GM21423 (cell line): ENCODE measurements around the gene ZFHX2.
"Not testable (repeated sequence)": the region's sequence is repeated elsewhere in the genome, so short reads cannot be mapped to it uniquely, and the experiment has no call there.

Experiments used
- ATAC-seq: cut with Tn5 transposase; IDR thresholded peaks from one replicate; pipeline ENCODE4 v1.9.1; 2021; ENCODE audit warnings: mild to moderate bottlenecking, moderate library complexity; ENCODE audit not compliant: unreplicated experiment

The ZFHX2 gene

DNA sequence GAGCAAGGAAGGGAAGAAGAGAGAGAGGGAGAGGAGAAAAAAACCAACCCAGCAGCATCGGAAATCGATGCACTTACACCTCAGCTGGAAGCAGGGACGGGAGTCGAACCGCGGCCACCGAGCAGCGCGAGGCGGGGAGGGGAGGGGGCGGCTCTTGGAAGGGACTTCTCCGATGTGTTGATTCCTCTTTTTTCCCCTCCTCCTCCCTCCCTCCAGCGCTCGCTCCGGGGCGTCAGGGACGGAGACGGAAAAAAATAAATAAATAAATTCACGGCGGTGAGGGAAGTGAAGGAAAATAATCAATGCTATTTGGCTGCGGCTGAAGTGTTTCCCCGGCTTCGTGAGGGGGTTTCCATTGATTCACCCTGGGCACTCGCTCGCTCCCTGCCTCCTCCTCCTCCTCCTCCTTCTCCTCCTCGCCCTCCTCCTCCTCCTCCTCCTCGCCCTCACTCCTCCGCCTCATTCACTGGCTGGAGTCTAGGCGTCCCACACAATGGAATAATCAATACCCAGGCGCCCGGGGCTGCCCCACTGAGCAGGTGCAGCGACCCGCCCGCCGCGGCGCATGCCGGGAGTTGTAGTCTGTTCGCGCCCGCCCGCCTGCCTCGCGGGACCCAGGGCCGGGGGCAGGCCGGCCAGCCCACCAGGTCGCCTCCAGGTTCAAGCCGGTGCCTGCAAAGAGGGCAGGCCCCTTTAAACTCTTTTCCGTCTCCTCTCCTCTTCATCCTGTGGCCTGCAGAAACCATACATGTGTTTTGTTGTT is at the start of gene ZFHX2:
Gene ZFHX2, minus strand, starts transcription at position 500 of the 763 bp plus-strand sequence. CDS start 16,440 bp downstream, outside the sequence.
- peak; percentile 43 for ATAC-seq

DNA sequence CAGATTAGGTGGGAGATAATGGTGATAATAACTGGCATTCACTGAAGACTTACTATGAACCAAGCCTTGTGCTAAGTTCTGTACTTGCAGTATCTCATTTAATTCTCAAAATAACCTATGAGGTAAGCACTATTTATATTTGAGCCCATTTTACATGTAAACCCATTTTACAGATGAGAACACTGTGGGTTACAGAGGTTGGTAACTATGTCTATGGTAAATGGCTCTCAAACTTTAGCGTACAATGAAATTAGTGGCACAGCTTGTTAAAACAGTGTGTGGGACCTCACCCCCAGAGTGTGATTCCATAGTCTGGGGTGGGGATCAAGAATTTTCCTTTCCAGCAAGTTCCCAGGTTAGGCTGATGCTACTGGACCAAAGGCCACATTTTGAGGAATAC is 49.2 kb upstream of the ZFHX2 start:
- ATAC-seq, result no peak

DNA sequence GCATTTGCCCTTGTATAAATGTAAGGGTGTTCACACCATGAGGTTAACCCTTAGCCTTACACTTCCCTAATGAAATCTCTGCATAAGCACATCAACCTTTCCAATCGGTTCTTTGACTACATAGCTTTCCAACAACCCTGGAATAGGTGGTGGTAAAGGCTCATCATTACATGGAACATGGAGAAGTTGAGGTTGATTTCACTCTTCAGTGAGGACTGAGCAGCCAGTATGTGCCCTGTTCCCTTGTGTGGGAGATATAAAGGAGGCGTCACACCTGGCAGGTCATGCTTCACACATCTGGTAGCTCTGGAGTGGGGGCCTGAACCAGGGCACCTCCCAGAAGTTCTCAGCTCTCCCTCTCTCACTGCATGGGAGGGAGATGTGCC is 48.8 kb upstream of the ZFHX2 start:
- no peak for ATAC-seq

DNA sequence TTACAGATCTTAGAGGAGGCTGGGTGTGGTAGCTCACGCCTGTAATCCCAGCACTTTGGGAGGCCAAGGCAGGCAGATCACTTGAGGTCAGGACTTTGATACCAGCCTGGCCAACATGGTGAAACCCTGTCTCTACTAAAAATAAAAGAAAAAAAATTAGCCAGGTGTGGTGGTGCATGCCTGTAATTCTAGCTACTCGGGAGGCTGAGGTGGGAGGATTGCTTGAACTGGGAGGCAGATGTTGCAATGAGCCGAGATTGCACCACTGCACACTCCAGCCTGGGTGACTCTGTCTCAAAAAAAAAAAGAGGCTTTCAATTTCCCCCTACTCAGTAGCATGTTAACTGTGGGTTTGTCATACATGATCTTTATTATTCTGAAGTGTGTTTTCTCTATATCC is 42.6 kb upstream of the ZFHX2 start:
- ATAC-seq, result not testable (repeated sequence)

DNA sequence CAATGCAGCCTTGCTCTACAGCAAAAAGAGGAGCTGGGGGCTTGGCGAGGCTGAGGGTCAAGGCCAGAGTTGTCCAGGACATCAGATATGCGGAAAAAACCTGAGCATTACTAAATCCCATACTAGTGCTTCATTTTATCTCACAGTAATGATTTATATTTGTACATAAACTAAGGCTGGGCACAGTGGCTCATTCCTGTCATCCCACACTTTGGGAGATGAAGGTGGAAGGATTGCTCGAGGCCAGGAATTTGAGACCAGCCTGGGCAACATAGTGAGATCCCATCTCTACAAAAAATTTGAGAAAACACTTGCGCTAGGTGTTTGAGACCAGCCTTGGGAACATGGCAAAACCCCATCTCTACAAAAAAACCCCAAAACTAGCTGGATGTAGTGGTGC is 38.6 kb upstream of the ZFHX2 start:
- ATAC-seq, result no peak

DNA sequence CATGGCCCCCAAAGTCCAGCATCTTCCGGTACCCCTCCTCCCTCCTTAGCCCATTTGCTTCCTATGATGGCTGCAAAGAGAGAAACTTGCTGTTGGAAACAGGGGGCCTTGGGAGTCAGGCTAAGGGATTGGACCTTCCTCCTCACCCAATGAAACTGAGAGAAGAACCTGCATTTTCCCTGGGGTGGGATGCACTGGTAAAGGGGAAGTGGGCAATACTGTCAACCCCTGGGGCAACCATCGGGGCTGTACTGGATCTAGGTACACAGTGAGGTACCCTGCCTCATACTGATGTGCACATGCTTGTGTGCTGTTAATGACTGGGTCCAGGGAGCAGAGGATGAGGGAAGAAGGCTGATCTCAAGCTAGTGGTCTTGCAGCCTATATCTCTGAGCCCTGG is 38.0 kb upstream of the ZFHX2 start:
- no peak for ATAC-seq

DNA sequence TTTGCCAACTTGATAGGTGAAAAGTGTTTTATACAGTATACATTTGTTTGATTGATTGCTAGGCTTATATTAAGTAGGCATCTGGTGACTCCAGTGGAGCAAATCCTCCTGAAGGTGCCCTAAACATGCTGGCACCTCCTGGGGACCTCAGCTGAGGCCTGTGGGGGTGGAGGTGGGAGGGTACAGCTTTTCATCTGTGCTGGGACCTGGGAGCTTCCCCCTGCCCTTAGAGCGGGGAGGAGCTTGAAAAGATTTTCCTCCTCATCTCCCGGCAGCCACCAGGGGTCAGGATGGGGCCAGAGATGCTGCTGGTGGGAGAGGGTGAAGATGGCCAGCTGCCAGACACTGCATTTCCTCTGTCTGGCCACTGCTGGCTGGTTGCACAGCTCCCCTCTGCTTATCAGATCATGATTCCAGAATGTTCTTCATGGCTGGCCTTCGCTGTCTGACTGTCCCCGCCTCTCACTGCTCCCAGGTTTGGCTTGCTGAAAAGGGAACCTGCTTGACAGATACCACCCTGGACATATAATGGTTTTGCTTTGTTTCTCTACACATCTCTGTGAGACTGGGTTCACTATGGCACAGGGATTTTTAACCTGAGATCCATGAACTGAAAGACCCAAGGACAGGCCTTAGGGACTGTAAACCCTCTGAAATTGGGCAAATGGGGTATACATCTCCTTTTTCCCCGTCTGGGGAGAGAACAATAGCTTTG is 37.5 kb upstream of the ZFHX2 start:
- peak; percentile 98 for ATAC-seq

DNA sequence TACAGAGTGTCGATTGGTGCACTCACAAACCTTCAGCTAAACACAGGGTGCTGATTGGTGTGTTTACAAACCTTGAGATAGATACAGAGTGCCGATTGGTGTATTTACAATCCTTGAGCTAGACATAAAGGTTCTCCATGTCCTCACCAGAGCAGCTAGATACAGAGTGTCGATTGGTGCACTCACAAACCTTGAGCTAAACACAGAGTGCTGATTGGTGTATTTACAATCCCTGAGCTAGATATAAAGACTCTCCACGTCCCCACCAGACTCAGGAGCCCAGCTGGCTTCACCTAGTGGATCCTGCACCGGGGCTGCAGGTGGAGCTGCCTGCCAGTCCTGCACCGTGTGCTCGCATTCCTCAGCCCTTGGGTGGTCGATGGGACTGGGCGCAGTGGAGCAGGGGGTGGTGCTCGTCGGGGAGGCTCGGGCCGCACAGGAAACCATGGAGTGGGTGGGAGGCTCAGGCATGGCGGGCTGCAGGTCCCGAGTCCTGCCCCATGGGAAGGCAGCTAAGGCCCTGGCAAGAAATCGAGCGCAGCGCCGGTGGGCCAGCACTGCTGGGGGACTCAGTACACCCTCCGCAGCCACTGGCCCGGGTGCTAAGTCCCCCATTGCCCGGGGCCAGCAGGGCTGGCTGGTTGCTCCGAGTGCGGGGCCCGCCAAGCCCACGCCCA is 33.1 kb upstream of the ZFHX2 start:
- not testable (repeated sequence) for ATAC-seq

DNA sequence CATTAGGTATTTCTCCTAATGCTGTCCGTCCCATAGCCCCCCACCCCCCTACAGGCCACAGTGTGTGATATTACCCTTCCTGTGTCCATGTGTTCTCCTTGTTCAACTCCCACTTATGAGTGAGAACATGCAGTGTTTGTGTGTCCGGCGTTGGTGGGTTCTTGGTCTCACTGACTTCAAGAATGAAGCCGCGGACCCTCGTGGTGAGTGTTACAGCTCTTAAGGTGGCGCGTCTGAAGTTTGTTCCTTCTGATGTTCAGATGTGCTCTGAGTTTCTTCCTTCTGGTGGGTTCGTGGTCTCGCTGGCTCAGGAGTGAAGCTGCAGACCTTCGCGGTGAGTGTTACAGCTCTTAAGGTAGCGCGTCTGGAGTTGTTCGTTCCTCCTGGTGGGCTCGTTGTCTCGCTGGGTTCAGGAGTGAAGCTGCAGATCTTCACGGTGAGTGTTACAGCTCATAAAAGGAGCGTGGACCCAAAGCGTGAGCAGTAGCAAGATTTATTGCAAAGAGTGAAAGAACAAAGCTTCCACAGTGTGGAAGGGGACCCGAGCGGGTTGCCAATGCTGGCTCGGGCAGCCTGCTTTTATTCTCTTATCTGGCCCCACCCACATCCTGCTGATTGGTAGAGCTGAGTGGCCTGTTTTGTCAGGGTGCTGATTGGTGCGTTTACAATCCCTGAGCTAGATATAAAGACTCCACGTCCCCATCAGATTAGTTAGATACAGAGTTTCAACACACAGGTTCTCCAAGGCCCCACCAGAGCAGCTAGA is 32.4 kb upstream of the ZFHX2 start:
- ATAC-seq, result not testable (repeated sequence)

DNA sequence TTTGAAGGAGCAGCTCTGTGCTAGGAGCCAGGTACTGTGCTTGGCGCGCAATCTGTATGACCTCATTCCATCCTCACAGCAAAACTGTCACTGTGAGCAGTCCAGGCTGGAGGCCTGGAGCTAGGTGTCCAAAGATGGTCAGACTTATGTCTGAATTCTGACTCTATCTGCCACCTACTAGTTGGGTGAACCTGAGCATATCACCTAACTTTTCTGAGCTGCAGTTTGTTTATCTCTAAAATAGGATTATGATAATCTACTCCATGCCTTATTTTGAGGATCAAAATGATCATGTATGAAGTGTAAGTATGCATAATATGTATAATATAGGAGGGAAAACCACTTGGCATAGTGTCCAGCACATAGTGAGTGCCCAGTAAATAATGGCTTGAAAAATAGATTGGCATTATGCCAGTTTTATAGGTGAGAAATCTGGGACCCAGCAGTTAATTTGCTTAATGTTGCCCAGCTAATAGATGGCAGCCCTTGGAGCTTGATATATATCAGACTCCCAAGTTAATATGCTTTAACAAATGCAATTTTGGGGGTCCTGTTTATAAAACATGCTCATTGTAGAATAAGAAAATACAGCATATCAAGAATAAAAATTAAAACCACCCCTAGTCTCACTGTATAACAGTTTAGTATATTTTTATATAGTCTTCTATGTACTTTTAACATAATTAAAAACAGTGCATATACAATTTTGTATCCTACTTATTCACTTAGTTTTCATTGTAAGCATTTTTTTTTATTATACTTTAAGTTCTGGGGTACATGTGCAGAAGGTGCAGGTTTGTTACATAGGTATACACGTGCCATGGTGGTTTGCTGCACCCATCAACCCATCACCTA is 31.6 kb upstream of the ZFHX2 start:
- no peak for ATAC-seq

DNA sequence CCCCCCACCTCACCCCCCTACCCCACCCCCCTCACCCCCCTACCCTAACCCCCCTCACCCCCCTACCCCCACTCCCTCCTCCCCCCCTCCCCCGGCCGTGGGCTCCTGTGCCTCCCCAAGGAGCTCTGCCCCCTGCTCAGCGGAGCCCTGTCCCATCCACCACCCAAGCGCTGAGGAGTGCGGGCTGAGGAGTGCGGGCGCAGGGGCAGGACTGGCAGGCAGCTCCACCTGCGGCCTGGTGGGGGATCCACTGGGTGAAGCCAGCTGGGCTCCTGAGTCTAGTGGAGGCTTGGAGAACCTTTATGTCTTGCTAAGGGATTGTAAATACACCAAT is 29.4 kb upstream of the ZFHX2 start:
- no peak for ATAC-seq

DNA sequence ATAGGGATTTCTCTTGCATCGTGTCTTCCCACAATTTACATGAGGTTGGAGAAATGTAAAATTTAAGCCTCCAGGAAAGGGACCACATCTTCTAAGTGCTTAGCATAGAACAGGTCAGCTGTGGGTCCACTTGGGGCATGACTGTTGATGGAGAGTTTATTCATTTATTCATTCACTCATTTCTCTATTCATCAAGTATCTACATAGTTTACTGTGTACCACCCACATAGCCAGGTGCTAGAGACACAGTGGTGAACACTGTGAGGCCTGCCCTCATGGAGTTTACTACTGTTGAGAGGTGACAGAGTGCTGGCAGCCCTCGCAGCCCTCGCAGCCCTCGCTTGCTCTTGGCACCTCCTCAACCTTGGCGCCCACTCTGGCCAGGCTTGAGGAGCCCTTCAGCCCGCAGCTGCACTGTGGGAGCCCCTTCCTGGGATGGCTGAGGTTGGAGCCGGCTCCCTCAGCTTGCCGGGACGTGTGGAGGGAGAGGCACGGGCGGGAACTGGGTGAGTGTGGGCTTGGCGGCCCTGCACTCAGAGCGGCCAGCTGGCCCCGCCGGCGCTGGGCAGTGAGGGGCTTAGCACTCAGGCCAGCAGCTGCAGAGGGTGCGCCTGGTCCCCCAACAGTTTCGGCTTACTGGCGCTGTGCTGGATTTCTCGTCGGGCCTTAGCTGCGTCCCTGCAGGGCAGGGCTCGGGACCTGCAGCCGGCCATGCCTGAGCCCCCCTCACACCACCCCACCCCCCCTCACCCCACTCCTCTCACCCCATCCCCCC is 28.8 kb upstream of the ZFHX2 start:
- ATAC-seq, result no peak

DNA sequence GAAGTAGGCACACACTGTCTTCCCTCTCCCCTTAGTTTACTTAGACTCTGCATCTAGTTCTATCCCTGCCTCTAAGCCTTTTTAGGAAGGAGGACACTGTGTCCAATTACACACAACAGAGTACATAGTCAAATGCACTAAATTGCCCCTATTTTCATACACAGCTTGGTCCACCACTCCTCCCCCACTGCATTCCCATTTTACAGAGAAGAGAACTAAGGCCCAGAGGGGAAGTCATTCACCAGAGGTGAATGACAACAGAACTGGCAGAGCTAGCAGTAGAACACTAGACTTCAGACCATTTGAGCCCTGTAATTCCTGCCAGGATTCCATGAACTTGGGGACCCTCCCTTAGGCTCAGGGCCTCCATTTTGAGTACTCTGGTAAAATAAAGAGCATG is 28.2 kb upstream of the ZFHX2 start:
- ATAC-seq, result no peak

DNA sequence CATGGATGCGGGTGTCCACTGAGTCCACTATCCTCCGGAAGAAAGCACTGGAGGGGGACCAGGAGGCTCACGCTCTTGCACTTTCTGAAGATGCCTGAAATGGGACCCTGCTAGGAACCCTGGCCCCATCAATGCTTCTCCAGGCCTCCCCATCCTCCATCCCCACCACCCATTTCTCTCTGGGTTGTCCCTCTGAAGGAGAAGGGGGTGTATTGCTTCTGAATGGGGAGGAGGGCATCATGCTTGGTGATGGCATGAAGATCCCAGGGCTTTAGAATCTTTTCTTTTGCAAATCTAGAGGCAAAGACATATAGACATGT is 27.7 kb upstream of the ZFHX2 start:
- ATAC-seq, result no peak

DNA sequence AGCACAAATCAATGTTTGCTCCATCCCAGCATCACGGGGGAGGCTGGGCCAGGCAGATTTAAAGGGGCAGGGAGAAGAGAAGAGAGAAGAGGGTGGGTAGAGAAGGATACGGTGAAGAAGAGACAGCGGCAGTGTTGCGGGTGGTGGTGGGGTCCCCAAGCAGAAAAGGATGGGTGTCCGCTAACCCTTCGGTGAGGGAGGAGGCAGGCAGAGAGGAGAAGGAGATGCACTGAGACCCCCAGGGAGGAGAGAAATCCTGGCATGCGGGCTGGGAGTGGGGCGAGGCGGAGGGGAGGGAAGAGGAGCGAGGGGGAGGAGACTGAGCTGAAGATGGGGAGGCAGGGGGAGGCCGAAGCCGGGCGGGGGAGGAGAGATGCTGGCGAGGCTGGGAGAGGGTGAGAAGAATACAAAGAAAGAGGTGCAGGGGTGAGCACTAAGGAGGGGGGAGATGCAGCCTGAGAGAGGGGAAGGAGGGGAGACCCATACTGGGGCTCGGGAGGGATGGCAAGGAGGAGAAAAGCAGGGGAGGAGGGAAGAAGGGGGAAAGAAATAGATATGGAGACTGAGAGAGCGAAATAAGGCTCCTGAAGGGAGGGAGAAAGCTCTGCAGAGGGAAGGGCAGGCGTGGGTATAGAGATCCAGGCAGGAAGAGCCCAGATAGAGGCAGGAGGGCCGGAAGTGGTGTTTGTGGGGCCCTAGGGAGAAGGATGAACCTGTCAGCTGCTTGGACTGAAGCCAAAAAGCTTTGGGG is 27.2 kb upstream of the ZFHX2 start, which contains the start of gene JPH4:
Gene JPH4, minus strand, starts transcription at position 231 of the 751 bp plus-strand sequence. CDS start 1,337 bp downstream, outside the sequence.
- no peak for ATAC-seq

DNA sequence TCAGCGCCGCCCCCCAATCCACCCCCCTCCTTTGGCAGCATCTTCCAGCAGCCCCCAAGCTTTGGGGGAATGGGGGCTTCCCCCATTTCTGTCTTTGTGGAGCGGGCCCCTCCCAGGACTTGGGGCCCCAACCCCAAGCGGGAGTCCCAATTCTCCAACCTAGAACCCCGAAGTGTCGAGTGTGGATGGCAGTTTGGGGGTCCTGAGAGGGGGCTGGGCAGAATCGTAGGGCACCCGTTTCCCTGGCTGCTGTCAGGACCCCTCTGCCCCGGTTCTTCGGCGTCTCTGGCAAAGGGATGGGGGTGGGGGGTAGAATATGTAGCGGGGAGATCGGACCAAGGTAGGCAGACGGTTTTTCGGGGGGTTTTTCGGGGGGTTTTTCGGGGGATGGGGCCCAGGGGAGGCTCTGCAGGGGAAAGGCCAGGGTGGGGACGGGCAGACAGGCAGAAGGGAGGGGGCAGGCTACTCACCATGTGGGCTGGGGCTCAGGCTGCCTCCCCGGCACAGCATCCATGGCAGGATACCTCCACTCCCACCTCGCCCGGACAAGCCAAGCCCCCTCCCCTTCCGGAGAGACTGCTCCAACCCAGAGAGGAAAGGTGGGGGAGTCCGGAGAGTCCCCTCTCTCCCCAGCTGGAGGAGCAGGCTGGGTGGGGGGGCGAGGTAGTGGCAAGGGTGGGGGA is 26.3 kb upstream of the ZFHX2 start:
- ATAC-seq, result no peak

DNA sequence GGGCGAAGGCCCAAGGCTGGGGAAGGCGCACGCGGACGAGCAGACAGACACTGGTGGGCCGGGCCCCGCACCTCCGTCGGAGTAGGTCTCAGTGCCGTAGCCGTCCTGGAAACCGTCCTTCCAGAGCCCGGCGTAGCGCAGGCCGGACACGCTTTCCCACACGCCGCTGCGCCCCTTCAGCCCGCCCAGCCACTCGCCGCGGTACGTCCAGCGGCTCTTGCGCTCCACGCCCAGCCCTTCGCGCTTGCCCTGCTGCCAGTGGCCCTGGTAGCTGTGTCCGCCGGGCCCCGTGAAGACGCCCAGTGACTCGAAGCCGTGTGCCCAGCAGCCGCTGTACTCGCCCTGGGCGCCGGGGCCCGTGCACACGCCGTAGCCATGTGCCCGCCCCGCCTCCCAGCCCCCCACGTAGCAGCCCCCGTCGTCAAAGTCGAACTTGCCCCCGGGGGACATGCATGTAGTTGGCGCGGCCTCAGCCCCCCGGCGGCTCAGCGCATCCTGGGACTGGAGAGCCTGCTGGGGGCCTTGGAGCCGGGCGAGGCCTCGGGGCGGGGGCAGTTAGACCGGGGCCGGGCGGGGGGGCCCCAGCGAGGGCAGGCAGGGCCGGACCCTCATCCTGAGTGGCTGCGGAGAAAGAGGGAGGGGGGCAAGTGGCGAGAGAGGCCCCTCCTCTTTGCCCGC is 25.6 kb upstream of the ZFHX2 start:
- ATAC-seq, result no peak
